HG02840 (cell line): ENCODE results near the gene CDC20B.
"Not testable (repeated sequence)": the region's sequence is repeated elsewhere in the genome, so short reads cannot be mapped to it uniquely, and the experiment has no call there.

Experiments used
- ATAC-seq: cut with Tn5 transposase; IDR thresholded peaks from one replicate; pipeline ENCODE4 v1.9.1; 2021; ENCODE audit warnings: mild to moderate bottlenecking, moderate library complexity, moderate number of reproducible peaks; ENCODE audit not compliant: unreplicated experiment, low FRiP score

CDC20B gene

DNA sequence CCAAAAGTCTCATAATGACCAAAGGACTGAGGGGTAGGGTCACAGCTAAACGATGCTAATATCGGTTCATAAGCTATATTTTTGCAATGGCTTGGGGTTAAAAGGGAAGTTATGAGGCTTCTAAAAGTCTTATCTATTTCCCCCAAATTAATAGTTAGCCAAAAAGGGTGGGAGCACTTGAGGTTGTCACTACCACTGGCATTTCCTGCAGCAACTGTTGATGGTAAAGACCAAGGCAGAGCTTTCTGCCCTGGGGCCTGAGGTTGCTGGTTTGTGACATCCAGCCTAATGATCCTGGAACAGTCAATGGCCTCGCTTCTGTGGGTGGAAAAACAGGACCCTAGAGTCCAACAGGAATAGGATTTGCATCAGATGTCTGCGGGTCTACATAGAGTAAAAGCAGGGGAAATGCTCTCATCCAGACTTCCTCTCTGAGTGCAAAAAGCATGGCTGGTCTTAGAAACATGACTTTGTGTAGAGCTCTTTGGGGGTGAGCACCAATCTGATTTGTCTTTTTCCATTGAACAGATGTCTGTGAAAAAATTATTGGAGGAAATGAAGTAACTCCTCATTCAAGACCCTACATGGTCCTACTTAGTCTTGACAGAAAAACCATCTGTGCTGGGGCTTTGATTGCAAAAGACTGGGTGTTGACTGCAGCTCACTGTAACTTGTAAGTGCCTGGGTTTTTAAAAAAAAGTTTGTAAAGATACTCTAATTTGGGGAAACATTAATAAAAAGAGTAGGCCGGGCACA, 67.9 kb downstream of the CDC20B start:
- no peak for ATAC-seq

DNA sequence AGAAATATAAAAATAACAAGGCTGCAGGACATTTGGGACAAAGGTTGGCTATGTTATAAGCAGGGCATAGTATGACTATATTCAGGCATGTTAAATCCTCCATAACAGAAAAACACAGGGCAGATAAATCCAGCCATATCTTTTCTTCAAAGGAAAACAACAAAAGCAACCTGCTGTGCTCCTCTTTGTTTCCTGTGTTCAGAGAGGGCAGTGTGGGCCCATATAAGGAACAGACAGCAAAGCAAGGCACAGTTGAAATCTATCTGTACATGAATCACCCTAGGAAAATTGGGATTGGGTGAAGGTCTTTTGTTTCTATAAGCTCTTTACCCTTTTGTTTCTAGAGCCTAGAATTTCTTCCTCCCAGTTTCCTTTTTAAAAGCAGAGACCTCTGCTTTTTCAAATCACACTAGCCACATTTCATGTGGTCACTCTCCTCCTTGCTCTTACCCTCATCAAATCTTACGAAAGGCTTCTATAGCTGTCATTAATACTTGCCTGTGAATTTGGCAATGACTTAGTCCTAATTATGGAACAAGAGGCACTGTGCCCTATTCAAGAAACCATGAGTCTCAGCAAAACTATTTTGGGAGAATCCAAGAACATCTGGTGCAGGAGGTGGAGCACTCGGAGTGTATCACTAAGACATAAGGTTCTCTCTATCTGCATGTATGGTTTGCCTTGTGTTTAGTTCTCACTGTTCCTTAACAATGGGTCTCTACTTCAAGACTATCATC, 68.8 kb downstream of the CDC20B start:
- no peak for ATAC-seq

DNA sequence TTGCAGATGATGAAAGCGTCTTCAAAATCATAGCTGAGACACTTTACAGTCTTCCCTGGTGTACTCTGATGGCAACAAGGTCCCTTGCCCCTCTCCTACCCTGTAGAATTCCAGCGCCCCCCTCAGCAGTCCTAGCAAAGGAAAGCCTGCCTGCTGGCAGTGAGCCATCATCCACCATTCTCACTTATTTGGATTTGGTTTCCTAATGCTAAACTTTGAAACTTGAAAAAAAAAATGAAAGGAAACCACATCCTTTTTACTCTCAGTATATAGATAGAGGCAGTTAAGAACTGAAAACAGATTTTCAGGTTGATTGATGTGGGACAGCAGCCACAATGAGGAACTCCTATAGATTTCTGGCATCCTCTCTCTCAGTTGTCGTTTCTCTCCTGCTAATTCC, 70.6 kb downstream of the CDC20B start, which contains the start of gene GZMA:
GZMA (plus strand) TSS at position 299 of the 400 bp plus-strand sequence; CDS start at position 336, 37 bp downstream.
- no peak for ATAC-seq

DNA sequence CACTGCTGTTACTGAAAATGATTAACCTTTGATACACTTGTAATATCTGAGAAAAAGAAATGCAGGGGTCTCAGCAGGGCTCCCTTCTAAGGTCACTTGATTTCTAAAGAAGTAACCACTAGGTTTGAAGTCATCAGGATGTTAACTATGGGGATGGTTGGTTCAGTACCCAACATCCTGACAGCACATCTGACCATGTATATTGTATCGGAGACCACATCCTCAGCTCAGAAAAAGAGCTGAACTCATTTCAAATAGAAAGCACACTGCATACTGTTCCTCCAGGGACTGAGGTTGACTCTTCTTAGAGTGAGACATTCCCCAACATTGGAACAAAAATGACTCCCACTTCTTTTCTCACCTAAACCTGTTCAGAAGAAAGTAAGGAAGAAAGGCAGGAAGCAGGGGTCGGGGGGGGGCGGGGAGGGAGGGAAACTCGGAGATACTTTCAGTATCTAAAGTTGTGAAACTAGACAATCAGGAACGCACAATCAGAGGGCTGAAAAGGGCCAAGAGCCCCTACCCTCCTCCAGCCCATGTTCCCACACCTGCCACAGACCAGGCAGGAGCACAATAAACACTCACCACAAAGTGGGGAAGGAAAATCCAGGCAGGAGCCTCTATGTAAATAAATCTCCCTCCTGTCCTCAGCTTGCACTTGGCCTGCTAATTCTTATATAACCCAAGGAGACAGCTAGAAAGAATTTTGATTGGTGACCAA, 71.3 kb downstream of the CDC20B start:
- ATAC-seq = no peak

DNA sequence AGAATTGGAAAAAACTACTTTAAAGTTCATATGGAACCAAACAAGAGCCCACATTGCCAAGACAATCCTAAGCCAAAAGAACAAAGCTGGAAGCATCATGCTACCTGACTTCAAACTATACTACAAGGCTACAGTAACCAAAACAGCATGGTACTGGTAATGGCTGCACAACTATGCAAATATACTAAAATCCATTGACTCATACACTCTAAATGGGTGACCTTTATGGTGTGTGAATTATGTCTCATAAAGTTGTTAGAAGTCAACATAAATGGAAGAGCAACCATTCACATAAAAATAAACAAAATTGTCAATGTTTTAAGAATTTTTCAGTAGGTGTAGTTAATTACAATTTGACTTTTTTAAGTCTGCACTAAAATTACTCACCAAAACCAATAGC, 71.8 kb downstream of the CDC20B start:
- not testable (repeated sequence) for ATAC-seq

DNA sequence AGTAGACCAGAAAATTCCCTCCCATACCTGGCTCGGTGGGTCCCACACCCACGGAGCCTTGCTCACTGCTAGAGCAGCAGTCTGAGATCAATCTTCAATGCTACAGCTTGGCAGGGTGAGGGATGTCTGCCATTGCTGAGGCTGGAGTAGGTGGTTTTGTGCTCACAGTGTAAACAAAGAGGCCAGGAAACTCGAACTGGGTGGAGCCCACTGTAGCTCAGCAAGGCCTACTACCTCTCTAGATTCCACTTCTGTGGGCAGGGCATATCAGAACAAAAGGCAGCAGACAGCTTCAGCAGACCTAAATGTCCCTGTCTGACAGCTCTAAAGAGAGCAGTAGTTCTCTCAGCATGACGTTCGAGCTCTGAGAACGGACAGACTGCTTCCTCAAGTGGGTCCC, 76.1 kb downstream of the CDC20B start:
- no peak for ATAC-seq

DNA sequence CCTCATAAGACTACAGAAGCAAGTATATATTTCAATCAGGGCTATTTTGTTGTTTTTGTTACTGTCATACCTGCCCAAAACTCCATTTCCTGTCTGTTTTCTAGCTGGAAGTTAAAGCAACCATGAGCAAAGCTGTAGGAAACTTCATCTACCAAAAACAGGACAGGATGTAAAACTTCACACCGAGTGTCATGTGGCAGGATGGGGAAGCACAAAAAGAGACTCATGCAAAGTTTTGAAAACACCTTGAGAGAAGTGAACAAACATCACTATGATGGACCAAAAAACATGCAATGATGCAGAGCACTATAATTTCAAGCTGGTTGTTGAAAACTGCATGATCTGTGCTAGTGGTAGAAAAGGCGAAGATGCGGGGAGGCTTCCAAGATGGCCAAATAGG, 76.8 kb downstream of the CDC20B start:
- ATAC-seq = no peak

DNA sequence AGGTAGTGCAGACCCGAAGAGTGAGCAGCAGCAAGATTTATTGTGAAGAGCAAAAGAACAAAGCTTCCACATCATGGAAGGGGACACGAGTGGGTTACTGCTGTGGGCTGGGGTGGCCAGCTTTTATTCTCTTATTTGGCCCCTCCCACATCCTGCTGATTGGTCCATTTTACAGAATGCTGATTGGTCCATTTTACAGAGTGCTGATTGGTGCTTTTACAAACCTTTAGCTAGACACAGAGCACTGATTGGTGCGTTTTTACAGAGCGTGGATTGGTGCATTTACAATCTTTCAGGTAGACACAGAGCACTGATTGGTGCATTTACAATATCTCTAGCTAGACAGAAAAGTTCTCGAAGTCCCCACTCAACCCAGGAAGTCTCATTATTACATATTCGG, 82.0 kb downstream of the CDC20B start:
- not testable (repeated sequence) for ATAC-seq

DNA sequence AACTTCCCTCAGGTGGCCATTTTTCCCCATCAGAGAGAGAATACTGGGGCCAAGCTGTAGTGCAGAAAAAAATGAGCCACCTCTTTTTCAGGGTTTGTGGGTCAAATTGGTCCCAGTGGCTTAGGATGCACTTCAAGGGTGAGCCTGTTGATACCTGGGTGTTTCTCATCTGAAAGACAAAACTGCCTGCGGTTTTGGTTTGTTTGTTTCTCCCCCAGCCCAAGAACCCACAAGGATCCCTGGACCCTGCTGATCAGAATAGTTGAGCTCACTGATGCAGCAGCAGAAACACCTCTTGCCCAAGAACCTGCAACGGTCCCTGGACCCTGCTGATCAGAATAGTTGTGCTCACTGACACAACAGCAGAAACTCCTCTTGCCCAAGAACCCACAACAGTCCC, 83.7 kb downstream of the CDC20B start:
- not testable (repeated sequence) for ATAC-seq

DNA sequence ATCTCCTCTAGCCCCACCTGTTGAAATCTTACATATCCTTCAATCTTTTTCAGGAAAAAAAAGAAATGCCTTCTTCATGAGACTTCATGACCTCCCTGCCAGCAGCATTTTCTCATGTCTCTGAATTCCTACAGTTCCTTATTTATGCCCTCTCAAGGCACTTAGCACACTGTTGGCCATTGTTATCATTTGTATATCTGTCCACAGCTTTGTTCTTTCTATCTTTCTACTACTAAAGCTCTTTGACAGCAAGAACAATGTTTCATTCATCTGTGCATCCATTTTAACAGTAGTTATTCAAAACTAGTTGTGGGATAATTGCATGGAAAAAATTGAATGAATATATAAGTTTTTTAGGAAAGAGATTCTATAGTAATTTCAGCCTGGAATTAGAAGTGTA, 91.4 kb downstream of the CDC20B start:
- ATAC-seq = no peak

DNA sequence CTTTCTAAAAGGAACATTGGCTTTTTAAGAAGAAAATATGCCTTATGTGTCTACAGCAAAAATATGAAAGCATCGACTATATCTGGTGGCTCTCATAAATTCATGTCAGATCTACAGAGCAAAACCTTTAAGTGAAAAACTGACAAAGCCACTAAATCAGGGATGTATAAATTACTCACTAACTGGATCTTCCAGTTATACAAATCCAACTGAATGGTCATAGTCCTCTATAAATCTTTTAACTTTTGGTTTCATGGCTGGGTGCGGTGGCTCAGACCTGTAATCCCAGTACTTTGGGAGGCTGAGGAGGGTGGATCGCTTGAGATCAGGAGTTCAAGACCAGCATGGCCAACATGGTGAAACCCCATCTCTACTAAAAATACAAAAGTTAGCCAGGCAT, 99.8 kb downstream of the CDC20B start:
- ATAC-seq = no peak

DNA sequence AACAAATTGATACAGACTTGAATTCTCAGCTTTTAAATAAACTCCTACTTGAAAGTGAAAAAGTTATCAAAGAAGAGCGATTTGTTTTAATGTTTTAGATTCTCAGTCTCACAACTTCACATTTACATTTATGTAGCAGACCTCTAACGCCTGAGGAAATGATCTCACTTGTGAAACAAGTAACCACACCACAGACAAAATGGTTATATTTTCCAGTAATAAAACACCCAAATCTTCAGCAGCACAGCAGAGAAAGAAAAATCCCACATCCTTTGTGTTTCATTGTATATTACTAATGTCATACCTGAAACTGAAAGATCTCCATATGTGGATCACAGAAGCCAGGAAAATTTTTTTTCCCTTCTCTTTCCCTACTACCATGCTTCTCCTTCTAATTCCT, 100.3 kb downstream of the CDC20B start:
- ATAC-seq = no peak

DNA sequence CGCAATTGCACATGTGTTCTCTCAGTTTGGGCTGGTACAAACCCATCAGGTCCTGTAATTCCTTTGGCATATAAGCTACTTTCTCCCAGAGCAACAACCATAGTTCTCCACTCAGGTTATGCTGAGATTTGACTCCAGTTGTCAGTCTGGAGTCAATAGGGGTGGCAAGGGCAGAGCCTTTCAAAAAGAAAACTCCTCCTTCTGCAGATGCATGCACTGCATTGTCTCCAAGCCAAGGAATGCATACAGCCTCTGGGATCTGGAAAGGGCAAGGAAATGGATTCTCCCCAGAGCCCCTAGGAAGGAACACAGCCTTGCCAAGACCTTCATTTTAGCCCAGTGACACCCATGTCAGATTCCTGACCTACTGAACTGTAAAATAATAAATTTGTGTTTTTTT, 101.6 kb downstream of the CDC20B start:
- ATAC-seq = no peak

DNA sequence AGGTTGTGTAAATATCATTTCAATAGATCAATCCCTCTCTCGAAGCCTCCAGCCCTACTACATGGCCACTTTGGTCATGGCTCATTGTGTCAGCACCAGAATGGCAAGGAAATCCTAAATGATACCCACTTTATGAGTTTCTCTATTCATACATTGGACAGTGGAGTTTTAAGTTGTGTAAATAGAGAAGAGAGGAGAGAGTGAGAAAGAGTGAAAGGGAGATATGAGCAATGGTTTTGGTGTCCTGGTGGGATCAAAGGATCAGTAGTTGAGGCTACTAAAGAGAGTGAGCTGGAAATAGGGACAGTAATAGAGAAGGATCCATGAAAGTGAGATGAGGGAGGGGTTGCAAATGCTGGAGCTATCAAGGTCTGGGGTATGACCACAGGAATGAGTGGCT, 102.0 kb downstream of the CDC20B start:
- no peak for ATAC-seq

DNA sequence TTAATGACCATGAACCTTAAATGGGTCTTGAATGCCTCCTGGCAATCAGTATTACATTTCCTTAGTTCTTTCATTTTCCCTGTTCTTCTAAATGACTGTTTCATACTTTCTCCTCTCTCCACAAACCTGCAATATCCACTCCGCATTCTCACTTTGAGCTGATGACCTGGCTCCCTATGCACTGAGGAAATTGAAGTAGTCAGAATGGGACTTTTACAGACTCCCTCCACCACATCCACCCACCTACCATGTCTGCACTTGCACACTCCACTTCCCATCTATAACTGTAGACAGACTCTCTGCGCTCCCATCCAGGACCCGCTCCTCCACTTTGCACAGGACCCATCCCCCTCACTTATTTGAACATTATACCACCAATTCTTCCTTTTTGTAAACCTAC, 106.7 kb downstream of the CDC20B start:
- ATAC-seq = no peak

DNA sequence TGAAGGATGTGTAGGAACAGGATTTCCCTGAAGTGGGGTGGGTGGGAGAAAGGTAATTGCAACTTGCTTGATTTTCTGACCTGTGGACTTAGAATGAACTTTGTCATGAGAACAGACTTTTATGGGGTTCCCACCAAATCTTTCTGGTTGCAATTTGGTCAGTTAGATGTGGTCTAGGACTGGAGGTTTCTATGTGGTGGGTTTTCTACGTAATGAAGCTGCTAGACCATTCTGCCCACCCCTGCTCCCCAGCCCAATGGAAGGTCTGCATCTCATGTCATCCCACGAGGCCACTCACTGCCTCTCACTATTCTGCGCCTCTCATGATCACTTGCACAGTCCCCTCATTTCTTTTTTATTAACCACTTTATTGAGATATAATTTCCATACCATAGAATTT, 108.5 kb downstream of the CDC20B start:
- no peak for ATAC-seq

DNA sequence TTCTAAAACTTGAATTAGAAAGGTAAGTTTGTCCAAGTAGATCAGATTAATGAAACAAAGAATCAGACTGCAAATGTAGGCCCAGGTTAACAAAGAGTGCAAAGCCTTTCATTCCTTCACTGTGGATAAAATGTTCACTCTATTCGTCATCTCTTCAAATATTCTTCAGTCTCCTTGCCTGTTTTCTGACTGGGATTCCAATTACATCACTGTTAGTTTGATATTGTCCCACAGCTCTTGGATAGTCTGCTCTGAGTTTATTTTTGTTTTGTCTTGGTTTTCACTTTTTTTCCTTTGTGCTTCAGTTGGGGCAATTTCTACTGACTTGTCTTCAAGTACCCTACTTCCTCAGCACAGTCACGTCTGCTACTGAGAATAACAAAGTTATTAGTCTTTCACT, 109.1 kb downstream of the CDC20B start:
- no peak for ATAC-seq

DNA sequence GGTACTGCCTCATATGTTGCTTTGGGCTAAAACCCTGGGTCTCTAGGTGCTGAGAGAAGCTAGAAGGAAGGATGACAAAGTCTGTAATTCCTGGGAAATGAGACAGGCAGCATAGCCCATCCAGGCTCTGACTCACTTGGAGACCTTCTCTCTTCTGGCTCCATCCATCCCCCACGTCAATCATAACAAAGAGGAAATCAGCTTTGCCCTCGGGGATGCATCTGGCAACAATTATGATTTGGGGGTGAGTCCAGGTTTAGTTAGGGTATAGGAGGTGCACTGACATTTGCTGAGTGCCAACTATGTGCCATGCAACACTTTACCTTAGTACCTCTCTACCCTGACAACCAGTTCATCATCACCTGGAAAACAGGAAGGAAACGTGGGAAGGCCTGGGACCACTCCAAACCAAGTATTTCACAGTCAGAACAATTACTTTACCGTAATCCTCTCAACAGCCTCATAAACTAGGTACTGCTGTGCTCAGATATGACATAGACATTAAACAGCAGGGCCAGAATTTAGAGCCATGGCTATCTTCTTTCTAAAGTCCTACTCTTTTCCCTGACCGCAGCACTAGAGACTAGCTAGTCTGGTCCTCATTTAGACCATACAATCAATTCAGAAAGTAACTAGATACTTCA, 109.6 kb downstream of the CDC20B start:
- ATAC-seq = no peak
